COLO668 (cell line): ENCODE measurements around the gene IFFO2.

Experiments
- DNase-seq: peaks from one replicate; lab custom pipeline; 2025; ENCODE audit not compliant: unreplicated experiment; lab: John Stamatoyannopoulos, UW

The IFFO2 gene

GRCh38 chr1:18938008-18938706 lies 18.3 kb downstream of the IFFO2 start:
- peak; percentile 26 for DNase-seq

- DNase-seq: no peak
Observed at GRCh38 chr1:18937539-18937938, 18.9 kb downstream of the IFFO2 start.

- no peak for DNase-seq
Observed at GRCh38 chr1:18936814-18937481, 19.5 kb downstream of the IFFO2 start.

GRCh38 chr1:18936471-18936813 lies 20.0 kb downstream of the IFFO2 start:
- no peak for DNase-seq

- peak; percentile 96 for DNase-seq
Observed at GRCh38 chr1:18934205-18935000, 22.1 kb downstream of the IFFO2 start.

- DNase-seq: no peak
Observed at GRCh38 chr1:18932879-18933278, 23.6 kb downstream of the IFFO2 start.

DNA sequence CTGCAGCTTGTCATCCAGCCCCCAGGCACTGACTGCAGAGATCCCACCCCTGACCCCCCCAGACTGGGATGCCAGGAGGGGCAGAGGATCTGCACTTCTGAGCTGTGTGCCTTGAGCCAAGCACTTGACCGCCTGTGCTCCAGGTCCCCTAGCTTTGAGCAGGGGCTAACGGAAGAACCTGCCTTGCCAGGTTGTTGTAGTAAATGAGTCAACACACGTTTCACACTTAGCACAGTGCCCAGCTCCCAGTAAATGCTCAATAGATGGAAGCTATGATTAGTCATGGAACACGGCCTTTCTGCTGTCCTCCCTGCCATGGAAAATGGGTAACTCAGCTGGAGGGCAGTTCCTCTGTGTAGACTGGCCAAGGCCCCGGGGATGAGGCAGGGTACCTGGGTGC lies 24.1 kb downstream of the IFFO2 start:
- DNase-seq: no peak

DNA sequence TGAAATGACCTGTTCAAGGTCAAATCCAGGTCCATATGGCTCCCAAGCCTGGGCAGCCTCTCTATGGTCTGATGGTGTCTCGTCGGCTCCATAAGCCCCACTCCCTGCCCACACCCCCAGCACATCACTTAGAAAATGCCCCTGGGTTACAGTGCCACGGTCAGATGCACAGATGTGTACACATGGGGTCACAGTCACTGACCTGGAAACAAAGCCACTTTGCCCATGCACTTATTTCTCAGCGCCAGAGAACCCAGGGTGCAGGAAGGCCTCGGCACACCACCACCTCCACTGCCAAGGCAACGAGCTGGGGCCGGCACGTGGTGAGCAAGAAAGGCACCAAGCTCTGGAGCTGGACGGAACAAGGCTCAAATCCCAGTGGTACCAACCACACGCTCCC lies 24.7 kb downstream of the IFFO2 start:
- no peak for DNase-seq

DNA sequence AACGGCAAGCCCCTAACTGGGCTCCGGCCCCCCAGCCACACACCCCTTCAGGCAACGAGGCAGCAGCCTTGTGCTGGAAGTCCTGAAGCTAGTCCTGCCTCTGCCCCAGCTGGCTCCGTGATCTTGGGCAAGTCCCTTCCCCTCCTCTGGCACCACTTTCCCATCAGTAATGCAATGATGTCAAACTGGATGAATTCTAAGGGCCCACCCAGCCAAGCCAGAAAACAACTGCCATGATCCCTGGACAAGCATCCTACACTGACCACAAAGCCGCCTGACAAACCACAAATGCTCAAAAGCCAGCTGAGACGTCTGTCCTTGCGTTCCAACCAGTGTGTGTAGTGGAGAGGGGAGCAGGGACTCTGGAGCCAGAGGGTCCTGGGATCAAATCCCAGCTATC lies 26.8 kb downstream of the IFFO2 start:
- DNase-seq: no peak

DNA sequence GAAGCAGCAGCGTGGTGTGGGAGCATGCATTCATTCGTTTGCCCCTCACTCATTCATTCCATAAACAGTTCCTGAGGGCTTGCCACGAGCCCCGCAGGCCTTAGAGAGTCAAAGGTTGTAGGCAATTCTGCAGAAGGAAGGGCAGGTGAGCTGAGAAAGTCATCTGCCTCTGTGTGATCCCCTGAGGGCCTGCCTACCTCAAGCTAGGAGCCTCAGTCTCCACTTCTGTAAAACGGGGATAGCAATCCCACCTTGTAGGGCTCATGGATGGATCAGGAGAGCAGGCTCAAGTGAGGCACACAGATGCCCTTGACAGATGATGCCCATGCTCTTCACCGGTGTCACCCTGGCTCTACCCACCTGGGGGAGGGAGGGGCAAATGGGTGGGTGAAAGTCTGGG lies 27.5 kb downstream of the IFFO2 start:
- no peak for DNase-seq

DNA sequence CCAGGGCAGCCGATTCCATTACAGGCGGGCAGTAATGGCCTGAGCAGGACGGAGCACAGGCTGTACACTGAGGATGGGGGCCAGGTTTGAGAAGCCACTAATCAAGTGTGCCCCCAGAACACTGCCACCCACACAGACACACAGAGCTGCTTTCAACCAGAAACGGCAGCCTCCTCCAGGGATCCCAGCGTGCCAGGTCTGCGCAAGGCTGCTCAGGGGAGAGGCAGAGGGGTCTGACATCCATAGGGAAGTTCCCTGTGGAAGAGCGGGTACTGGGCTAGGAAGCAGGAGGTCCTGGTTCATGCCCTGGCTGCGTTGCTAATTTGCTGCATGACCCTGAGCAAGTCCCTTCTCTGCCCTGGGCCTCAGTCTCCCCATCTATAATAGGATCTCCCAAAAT lies 28.1 kb downstream of the IFFO2 start:
- no peak for DNase-seq

DNA sequence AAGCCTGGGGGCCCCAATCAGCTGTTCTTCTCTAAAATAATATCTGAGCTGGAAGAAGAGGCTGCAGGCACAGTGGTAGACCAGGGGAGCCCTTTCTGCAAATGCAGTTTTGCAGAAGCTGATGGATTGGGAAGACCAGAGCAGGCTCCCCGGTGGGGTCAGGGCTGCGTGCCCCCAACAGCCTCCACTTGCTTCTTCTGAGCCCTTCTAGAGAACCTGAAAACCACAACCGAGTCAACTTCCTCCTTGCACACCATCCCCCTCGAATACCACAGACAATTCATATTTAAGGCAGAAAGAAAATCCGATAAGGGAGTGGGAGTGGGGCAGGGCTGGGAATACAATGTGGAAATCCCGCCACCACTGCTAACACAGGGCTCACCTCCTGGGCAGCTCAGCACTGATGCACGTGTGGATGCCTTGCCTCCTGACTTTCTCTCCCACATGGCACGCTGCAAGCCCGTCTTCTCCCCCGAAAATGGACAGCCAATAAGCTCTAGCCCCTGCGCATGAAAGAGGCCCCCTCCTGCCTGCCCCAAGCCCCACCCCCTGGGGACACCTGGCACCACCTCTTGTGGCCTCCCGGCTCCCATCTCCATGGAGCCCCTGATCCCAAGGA lies 28.7 kb downstream of the IFFO2 start:
- DNase-seq: peak; percentile 36

DNA sequence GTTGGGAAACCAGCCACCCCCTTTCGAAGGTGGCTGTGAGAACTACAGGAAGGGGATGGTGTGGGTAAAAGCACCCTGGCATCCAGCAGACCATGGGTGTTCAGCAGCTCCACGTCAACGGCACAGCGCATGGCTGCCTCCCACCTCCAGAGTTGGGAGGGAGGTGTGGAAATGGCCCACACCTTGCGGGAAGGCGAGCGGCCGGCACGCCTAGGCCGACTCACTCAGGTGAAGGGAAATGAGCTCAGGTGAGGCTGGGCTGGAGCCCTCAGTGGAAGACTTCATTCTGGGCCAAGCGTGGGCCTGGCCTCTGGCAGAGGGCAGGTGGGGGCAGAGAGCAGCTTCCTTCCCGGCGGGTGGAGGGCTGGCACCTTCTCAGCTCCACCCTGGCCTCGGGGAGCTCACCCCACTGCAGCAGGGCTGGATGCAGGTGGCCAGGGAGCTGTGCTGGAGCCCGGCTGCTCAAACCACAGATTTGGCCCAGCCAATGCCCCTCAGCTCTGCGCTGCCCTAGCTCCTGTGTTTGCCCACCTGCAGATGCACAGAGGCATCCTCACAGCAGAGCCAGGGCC lies 29.3 kb downstream of the IFFO2 start:
- peak; percentile 84 for DNase-seq

DNA sequence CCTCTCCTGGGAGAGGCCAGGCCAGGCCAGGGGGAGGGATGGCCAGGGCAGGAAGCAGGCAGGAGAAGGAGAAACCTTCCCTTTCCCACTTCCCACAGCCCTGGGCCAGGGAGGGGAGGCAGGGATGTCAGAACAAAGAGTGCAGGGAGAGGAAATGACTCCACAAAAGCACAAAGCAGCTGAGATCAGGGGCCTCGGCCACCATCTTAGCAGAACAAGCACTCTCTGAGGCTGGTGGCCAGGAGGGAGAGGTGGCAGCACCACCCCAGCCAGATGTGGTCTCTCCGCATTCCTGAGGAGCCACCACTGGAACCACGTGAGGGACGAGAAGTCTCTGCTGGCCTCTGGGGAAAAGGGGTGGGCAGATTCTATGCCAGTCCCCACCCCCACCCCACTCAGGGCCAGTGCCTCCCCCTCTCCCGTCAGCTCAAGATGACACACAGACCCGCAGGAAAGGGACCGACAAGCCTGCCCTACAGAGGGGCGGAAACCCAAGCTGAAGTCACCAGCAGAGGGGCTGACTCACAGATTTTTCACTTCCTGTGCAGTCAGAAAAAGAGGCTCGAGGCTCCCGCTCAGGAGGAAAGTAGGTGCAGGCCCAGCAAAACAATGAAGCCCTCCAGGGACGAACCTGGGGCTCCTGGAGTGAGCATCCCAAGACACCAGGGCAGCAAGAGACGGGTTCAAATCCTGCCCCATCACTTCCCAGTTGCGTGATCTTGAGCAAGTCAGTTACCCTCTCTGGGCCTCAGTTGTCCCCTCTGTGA lies 30.0 kb downstream of the IFFO2 start:
- DNase-seq: no peak

DNA sequence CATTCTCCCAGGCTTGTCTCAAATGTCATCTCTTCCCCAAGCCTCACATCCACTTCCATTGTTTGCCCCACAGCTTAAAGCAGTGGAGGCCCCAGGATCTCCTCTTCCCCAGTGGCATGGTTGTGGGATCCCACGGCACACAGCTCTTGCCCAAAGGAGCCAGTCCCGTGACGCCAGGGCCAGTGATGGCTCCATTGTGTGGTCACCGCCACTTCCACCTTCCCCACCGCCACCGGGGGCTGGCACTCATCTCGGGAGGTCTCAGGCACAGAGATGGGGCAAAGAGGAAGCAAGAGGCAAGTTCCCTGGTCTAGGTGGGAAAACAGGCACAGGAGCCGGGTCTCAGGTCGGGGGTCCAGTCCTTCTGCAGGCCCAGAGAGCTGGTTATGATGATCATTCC lies 31.2 kb downstream of the IFFO2 start:
- DNase-seq: no peak

GRCh38 chr1:18924221-18924691 lies 32.2 kb downstream of the IFFO2 start:
- DNase-seq: peak; percentile 53

DNA sequence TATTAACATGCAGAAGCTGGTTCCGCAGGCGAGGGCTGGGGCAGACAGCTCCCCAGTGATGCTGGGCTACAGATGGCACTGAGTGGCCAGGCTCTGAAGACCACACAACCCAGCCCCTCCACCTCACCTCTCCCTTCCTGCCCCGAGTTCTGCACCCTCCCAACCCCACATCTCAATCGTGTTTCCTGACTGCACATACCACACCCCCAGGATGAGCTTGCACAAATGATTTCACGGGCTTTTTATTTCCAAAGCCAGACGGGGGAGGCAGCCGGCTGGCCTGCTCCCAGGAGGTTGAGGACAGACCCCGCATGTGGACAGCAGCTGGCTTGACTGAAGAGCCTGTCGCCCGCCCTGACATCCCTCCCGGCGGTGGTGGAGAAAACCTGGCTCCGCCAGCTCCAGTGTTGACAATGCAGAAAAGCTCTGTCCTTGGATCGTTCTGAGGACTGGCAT lies 32.7 kb downstream of the IFFO2 start:
- peak; percentile 66 for DNase-seq

- peak; percentile 77 for DNase-seq
Observed at GRCh38 chr1:18922848-18923755, 33.4 kb downstream of the IFFO2 start.

DNA sequence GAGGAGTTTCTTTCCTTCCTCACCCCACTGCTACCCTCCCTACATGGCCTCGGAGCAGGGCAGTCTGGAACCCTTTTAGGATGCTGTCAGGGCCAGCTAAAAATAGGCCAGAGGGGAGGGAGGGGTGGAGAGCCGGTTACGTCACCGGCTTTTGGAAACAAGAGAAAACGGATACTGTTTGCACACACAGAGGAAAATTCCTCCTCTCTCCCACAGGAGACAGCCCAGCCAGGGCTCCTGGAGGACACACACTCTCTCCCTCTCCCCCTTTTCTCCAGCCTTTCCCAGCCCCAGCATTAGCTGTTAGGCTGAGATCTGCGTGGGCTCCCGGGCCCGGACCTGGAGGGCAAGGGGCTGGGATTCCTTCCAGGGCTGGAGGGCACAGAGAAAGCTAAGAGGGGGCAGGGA lies 34.2 kb downstream of the IFFO2 start:
- DNase-seq: peak; percentile 88
